GM13976 (cell line): Measurements from ENCODE around the gene NSMCE4A.
"Not testable (repeated sequence)": the region's sequence is repeated elsewhere in the genome, so short reads cannot be mapped to it uniquely, and the experiment has no call there.

Source experiments
- DNase-seq: peaks from one replicate; pipeline ENCODE4 v3.0.0; 2012; ENCODE audit warnings: low spot score
- CTCF ChIP-seq: IDR thresholded peaks from 2 replicates; pipeline ENCODE4 v1.5.1; 2012; ENCODE audit warnings: borderline replicate concordance, mild to moderate bottlenecking; ENCODE audit not compliant: insufficient read depth; ENCODE audit errors: extremely low read depth, missing control alignments, control extremely low read depth
- in situ Hi-C: fragments of 300-500 bp; cut with MboI; formaldehyde crosslinking; loops from one replicate; pipeline ENCODE4 v1.12.0; 2022; ENCODE audit warnings: low sequenced_read_pairs, mixed read lengths, inconsistent platforms; ENCODE audit not compliant: unreplicated experiment

Gene NSMCE4A

GRCh38 chr10:121941532-121941931 lies 33.5 kb downstream of the NSMCE4A start:
- no peak for TF ChIP-seq CTCF
- in situ Hi-C loops, result no loop called here
- no peak for DNase-seq

- in situ Hi-C loops, result no loop called here
- no peak for TF ChIP-seq CTCF
- no peak for DNase-seq
Observed at GRCh38 chr10:121936295-121936694, 38.7 kb downstream of the NSMCE4A start.

GRCh38 chr10:121935702-121936101 lies 39.3 kb downstream of the NSMCE4A start:
- no peak for DNase-seq
- in situ Hi-C loops, result no loop called here
- no peak for TF ChIP-seq CTCF

- in situ Hi-C loops, result not testable (repeated sequence)
Observed at GRCh38 chr10:121930268-121931085, 44.5 kb downstream of the NSMCE4A start.

GRCh38 chr10:121929585-121930267 lies 45.3 kb downstream of the NSMCE4A start:
- in situ Hi-C loops, DNase-seq: not testable (repeated sequence)

More at GRCh38 chr10:121930268-121931085, 44.5 kb downstream of the NSMCE4A start:
- DNase-seq, result not testable (repeated sequence)

GRCh38 chr10:121928528-121928884 lies 46.5 kb downstream of the NSMCE4A start:
- peak; percentile 57 for DNase-seq
- in situ Hi-C loops, result no loop called here
- TF ChIP-seq CTCF, result no peak

GRCh38 chr10:121927841-121928527 lies 47.0 kb downstream of the NSMCE4A start, which contains the start of gene ATE1:
Gene ATE1 (minus strand): TSS chr10:121928031. CDS start chr10:121927949, 82 bp downstream.
- in situ Hi-C loops, result no loop called here
- no peak for TF ChIP-seq CTCF
- peak; percentile 94 for DNase-seq
